GM21515 (cell line): ENCODE data around the gene RPS3A.
"Not testable (repeated sequence)": the region's sequence is repeated elsewhere in the genome, so short reads cannot be mapped to it uniquely, and the experiment has no call there.

Experiments
- ATAC-seq: cut with Tn5 transposase; IDR thresholded peaks from one replicate; pipeline ENCODE4 v1.9.1; 2021; ENCODE audit not compliant: unreplicated experiment

Gene RPS3A

DNA sequence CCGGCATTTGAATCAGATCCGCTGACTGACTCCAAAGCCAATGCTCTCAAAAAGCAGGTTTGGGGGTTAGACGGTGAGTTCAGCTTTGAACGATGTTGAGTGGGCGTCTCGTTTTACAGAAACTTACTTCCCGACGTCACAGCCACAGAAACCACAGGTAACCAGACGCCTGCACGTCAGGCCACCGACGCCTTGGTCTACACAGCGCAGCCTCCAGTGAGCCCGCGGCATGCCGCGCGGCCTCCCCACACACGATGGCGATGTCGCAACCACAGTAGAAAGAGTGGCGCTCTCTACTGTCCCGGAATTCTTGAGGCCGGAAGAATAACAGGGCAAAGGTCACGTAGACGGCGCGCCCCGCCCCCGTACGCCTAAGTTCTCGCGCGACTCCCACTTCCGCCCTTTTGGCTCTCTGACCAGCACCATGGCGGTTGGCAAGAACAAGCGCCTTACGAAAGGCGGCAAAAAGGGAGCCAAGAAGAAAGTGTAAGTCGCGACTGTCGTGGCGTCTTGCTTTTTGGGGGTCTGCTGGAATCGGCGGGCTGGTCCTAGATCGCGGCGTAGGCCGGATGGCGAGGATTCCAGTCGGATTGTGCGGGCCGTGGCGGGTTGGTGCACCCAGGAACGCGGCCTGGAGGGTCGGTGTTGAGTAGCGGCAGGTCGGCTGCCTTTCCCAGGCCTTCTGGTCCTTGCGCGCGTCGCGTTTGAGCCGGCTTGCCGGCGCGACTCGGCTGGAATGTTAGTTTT lies at the start of gene RPS3A:
RPS3A (plus strand) TSS at position 400 of the 747 bp plus-strand sequence; CDS start at position 425, 25 bp downstream.
- peak; percentile 94 for ATAC-seq

DNA sequence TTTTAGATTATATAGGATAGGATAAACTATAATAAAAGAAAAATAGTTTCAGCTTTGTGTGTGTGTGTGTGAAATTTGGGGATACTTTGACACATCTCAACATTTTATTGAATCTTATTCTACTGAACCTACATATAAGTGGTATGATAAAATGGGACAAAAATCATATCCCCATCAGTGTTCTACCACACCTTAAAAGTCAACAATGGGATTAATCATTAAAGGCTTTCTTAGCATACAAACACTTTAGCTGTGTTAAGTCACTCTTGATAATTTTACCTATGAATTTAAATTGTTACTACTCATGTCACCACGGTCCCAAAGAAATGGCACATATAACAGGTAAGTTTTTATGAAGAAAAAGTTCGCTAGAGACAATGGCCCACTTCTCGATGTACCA lies 46.6 kb upstream of the RPS3A start:
- ATAC-seq: peak; percentile 18

DNA sequence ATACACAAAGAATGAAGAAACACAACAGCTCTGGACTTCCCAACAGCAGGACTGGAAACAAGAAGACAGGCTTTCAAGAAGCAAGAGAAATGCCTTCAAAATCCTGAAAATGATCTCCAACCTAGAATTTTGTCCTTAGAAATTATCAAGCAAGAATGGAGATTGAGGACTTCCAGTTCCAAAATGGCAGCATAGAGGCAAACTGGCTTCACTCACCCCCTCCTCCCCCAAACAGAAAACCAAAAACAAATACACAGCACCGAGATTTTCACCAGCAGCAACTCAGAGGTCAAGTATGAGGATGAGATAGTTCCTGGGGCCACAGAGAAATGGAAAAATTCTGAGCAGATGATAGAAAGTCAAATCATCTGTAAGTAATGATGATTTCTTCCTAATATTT lies 43.9 kb upstream of the RPS3A start:
- ATAC-seq: no peak

DNA sequence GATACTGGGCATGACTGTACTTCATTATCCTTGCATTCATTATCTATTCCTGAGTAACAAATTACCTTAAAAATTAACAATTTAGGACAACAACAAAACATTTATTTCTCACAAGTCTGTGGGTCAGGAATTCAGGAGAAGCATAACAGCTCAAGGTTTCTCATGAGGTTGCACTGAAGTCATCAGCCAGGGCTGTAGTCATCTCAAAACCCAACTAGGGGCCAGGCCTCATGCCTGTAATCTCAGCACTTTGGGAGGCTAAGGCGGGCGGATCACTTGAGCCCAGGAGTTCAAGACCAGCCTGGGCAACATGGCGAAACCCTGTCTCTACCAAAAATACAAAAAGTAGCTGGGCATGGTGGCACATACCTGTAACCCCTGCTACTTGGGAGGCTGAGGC lies 36.3 kb upstream of the RPS3A start:
- not testable (repeated sequence) for ATAC-seq

DNA sequence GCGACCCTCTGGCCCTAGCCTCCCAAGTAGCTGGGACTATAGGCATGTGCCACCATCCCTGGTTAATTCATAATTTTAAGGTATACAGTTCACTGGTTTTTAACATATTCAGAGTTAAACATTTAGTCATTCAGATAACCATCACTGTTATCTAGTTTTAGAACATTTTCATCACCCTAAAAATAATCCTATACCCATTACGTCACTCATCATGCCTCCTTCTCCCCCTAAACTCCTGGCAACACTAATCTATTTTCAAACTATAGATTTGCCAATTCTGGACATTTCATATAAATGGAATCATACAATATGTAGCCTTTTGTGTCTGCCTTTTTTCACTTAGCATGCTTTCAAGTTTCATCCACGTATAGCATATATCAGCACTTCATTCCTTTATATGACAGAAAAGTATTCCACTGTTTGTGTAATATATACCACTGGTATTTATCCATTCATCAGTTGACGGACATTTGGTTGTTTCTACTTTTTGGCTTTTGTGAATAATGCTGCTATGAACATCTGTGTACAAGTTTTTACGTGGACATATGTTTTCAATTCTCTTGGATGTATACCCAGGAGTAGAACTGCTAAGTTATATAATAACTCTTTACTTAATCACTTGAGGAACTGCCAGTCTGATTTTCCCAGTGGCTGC lies 32.0 kb upstream of the RPS3A start:
- ATAC-seq: no peak

DNA sequence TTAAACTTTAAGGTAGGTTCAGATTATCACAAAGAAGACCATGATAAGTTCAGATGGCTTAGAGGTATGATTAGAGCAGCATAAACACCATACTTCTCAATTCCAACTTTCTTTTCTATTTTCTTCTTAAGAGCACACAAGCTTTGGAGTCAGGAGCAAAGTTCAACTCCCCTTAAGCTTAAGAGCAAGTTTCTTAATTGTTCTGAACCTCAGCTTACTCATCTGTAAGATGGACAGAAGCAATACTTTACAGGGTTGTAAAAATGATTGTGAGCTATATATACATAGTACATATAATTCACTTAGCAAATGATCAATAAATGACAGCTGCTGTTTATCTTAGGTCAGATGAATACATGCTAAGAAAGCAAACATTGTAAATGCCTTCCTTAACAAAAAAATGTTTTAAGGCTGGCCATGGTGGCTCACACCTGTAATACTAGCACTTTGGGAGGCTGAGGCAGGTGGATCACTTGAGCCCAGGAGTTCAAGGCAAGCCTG lies 25.0 kb upstream of the RPS3A start:
- no peak for ATAC-seq

DNA sequence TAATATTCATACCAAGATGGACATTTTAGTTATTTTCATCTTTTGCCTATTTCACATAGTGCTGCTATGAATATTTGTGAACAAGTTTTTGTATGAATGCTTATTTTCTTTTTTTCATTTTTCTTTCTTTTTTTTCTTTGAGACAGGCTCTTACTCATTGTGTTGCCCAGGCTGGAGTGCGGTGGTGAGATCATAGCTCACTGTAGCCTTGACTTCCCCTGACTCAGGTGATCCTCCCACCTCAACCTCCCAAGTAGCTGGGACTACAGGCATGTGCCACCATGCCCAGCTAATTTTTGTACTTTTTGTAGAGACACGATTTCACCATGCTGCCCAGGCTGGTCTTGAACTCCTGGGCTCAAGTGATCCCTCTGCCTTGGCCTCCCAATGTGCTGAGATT lies 21.4 kb upstream of the RPS3A start:
- not testable (repeated sequence) for ATAC-seq

DNA sequence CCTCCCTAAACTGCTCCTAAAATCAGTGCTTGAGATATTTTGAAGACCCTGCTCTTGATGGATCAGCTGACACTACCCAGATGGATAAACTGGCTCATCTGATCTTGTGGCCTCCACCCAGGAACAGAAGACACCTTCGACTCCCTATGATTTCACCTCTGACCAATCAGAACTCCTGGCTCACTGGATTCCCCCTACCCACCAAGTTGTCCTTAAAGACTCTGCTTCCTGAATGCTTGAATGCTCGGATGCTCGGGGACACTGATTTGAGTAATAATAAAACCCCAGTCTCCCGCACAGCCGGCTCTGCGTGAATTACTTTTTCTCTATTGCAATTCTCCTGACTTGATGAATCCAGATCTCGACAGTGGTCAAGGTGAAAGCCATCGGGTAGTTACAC lies 12.0 kb upstream of the RPS3A start:
- ATAC-seq: no peak

DNA sequence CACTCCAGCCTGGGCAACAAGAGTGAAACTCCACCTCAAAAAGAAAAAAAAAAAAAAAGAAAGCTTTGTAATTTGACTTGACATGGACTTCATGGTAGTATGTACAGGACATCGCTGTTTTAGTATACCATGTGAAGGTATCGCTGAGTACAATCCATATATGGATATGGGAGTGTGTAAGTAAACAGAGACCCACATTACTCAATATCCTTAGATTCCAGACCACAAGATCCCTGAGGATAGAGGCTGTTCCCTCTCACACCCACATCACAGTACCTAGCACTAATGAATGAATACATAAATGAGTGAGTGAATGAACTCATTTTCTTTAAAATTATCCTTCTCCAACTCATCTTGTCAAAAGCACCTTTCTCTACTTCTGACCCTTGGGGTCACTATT lies 8.4 kb upstream of the RPS3A start:
- ATAC-seq: no peak

DNA sequence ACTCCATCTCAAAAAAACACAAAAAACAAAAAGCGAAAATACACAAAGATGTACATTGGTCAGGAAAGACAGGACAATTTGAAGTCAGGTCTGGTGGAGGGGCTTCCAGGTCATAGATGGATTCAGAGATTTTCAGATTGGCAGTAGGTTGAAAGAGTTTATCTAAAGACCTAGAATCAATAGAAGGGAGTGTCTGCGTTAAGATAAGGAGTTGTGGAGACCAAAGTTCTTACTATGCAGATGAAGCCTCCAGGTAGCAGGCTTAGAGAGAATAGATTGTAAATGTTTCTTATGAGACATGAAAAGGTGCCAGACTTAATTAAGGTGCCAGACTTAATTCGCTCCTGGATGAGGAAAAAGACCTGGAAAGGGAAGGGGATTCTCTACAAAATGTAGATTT lies 6.9 kb upstream of the RPS3A start:
- ATAC-seq: no peak

DNA sequence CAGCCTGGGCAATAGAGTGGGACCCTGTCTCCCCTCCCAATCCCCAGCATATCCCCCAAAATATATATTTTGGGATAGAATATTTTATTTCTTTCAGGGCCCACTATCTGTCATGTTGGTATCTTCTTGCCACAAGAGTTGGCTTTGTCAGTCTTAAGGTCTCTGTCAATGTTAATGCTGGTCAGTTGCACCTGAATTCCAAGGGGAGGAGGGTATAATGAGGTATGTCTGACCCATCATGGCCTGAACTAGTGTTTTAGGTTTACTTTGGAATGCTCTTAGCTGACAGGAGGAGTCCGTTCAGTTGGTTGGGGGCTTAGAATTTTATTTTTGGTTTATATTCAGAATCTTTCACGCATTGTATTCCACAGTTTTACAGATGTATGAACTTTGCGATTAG lies 6.2 kb upstream of the RPS3A start:
- ATAC-seq: no peak

DNA sequence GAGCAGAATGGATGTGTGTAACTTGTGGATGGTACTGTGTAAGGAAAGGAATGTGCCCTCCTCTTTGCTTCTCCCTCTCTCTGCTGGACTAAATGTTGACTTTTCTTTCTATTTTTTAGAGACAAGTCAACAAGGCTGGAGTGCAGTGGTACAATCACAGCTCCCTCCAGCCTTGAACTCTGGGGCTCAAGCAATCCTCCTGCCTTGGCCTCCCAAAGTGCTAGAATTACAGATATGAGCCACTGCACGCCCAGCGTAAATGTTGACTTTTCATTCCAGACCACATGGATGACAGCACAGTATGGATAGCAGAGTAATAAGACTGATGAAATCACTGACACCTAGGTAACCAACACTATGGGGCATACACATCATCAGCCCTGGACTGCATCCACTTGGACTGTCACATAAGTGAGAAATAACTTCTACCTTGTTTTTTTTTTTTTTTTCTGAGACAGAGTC lies 5.1 kb upstream of the RPS3A start:
- no peak for ATAC-seq

DNA sequence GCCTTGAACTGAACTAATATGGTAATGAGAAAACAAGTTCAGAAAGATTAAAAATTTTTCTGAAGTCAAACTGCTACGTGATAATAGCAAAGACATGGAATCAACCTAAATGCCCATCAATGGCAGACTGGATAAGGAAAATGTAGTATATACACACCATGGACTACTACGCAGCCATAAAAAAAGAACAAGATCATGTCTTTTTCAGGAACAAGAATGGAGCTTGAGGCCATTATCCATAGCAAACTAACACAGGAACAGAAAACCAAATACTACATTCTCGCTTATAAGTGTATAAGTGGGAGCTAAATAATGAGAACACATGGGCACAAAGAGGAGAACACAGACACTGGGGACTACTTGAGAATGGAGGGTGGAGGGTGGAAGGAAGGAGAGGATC lies 4.3 kb upstream of the RPS3A start:
- ATAC-seq: no peak

DNA sequence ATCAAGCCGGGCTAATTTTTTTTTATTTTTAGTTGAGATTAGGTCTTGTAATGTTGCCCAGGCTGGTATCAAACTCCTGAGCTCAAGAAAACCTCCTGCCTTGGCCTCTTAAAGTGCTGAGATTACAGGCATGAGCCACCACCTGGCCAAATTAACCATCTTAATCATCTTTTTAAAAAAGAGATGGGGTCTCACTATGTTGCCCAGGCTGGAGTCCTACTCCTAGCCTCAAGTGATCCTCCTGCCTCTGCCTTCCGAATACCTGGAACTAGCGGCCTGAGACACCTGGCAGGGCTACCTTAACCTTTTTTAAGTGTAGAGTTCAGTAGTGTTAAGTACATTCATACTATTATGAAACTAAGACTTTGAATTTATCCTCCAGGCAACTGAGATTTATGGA lies 1.7 kb upstream of the RPS3A start:
- ATAC-seq: no peak

DNA sequence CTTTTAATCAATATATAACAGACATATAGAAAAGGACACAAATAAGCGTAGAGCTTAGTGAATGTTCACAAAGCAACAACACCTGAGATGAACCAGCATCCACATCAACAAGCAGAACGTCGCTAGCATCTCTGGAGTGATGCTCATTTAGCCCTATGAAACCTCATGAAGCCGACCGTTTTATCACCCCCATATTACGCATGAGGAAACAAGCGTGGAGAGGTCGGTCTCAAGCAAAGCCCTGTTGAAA lies 524 bp upstream of the RPS3A start:
- ATAC-seq: no peak

DNA sequence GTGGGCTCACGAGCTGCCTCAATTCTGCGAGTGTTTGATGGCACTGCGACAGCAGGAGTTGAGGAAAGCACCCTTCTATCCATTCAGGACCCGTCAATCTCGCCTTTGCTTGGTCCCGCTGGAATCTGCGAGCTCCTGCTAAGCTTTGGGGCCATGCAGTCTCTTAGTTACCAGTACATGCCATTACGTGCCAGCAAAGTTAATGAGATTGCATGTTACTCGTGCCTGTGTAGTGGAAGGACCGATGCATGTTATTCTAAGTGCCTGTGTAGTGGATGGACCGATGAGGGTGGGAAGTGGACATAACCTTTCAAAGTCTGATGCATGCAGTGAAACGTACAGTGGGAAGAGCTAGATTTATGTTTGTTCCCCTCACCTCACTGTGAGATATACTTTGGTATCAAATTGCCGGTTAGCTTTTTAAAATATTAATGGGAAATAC lies 569 bp downstream of the RPS3A start:
- no peak for ATAC-seq

DNA sequence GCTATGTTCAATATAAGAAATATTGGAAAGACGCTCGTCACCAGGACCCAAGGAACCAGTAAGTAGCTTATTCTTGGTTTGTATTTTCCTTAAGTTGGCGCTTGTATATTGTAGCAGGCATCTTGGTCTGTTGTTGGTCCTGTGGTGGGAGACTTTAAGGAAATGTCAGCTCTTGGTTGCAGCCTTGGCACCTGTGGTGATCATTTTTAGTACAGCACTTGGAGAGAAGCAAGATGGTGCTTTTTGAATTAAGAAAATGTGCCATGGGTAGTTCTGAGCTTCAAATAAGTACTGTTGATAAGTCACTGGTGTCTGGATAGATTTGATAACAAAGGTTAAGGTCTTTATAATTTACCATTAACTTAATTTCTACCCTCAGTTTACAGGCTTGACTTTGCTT lies 1.1 kb downstream of the RPS3A start:
- ATAC-seq: no peak

DNA sequence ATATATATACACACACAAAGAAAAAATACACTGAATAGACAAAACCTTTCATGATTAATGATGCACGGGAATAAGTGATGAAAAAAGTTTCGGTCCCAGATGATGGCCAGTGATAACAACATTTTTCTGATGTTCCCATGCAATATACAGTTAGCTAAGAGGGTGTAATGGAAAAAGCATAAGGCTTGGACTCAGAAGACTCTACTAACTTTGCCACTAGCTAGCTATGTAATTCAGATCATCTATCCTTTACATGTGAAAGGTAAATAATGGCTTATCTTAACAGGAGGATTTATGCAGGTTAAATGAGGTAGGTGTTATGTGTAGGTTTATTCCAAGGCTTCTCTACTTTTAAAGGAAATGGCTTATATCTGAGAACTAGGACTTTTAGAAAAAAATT lies 4.3 kb downstream of the RPS3A start:
- no peak for ATAC-seq

DNA sequence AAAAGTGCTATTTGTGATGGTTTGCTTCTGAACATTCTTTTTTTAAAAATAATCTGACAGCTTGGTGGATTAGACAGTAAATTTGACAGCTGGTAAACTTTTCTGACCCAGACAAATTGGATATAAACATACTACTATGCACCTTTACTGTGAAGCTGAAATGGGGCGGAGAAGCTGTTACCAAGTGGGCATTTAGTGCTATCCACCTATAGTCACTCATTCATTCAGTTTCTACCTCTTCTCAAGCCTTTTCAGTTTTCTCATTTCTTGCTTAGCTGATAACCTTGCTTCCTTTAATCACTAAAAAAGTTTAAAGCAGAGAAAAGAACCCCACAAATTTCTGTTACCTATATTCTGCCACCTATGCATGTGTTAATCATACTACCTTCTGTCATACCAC lies 5.2 kb downstream of the RPS3A start:
- ATAC-seq: no peak

DNA sequence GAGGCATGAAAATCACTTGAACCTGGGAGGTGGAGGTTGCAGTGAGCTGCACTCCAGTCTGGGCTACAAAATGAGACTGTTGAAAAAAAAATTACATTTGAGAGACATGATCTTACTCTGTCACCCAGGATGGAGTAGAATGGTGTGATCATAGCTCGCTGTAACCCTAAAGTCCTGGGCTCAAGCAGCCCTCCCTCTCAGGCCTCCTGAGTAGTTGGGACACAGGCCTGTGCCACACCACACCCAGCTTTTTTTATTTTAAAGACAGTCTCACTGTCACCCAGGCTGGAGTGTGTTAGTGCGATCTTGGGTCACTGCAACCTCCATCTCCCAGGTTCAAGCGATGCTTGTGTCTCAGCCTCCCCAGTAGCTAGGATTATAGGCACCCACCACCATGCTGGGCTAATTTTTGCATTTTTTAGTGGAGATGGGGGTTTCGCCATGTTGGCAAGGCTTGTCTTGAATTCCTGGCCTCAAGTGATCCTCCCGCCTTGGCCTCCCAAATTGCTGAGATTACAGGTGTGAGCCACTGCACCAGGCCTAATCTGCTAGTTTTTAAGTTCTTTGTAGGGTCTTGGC lies 6.1 kb downstream of the RPS3A start:
- no peak for ATAC-seq

DNA sequence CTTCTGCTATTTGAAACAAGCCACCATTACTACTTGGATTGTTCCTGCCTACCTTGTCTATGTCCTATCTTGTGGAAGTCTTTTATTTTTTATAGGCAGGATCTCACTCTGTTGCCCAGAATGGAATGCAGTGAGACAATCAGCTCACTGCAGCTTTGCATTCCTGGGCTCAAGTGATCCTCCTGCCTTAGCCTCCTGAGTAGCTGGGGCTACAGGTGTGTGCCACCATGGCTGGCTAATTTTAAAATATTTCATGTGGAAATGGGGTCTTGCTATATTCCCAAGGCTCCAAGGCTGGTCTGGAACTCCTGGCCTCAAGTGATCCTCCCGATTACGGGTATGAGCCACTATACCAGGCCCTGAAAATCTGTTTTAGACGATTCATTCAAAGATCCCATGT lies 7.6 kb downstream of the RPS3A start:
- no peak for ATAC-seq

DNA sequence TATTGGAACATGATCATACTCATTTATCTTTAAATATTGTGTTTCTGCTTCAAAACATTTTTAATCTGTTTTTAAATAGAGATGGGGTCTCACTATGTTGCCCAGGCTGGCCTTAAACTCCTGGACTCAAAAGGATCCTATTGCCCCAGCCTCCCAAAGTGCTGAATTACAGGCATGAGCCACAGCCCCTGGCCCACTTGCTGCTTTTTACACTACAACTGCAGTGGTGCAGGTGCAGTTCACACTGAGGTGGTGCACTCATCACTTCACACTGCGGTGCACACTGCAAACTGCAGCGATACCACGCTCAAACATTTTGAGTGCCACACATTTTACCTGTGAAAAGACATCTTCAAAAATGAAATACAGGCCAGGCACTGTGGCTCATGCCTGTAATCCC lies 10.8 kb downstream of the RPS3A start:
- no peak for ATAC-seq
